ENCODE measurements around the gene KRTAP10-6. TPM values are rescaled to one million over a fixed set of nuclear protein-coding genes. Genes with fewer than 3 reads are reported as not detected.

KRTAP10-6 gene
- total RNA-seq, 1 experiment from 2014 or later: not detected

GRCh38 chr21:44618909-44619308 is 26.6 kb upstream of the KRTAP10-6 start:
- ChIA-PET POLR2A (no interaction called here), CTCF (no interaction called here), RAD21 (ENCODE audit: low non-redundant PET in 1 of 2, low total read pairs in 2 of 2, uncharacterized antibody in 2 of 2, unreplicated experiment in 2 of 2) (no interaction called here)
- Histone ChIP-seq H3K4me2 (ENCODE audit: low read length) (no peak overlapping the region), H3K27me3 (ENCODE audit: insufficient read depth, low read length) (no peaks in the 10 kb centered on the region), H3K9me3 (ENCODE audit: control insufficient read depth in 1 of 2, insufficient read depth in 1 of 2, low read depth in 1 of 2, low read length in 2 of 2) (peaks cover 12 to 24% of the 10 kb centered on the region in 2 experiments), H2AFZ (ENCODE audit: low read depth, low read length, poor library complexity, severe bottlenecking) (no peak overlapping the region), H3K9me2 (ENCODE audit: insufficient read depth) (no peaks in the 10 kb centered on the region), H4K20me1 (ENCODE audit: insufficient read depth) (no peaks in the 10 kb centered on the region), H3K4me1 (ENCODE audit: control insufficient read depth in 1 of 2, insufficient read depth in 2 of 2, low read length in 2 of 2) (no peaks in the 10 kb centered on the region), H3K79me2 (ENCODE audit: insufficient read depth, low read length) (no peaks in the 10 kb centered on the region), H3K36me3 (ENCODE audit: control insufficient read depth in 1 of 2, insufficient read depth in 2 of 2, low read length in 2 of 2) (no peaks in the 10 kb centered on the region), H3K4me3 (replicated peaks in 1 of 2; ENCODE audit: low read depth in 1 of 2, low read length in 2 of 2) (no peak overlapping the region), H3K27ac (ENCODE audit: low read depth, low read length) (no peak overlapping the region), H3K9ac (ENCODE audit: low read length) (no peak overlapping the region)
- intact Hi-C loops (cut with micrococcal nuclease): no loop called here
- BruUV-seq (replicated peaks): no TSS peak
- TF ChIP-seq REST (IDR thresholded peaks at IDR 0.05; ENCODE audit: low read depth) (no peak), CBX3 (IDR thresholded peaks at IDR 0.05; ENCODE audit: low read depth) (no peak), TCF7L2 (IDR thresholded peaks at IDR 0.05; ENCODE audit: borderline replicate concordance, extremely low read depth, insufficient read depth, insufficient read length) (no peak), RAD21 (IDR thresholded peaks at IDR 0.05; ENCODE audit: low read depth) (no peak), SRF (IDR thresholded peaks at IDR 0.05; ENCODE audit: low read depth) (no peak), POLR2A (IDR thresholded peaks at IDR 0.05; ENCODE audit: borderline replicate concordance, extremely low read depth, insufficient read depth, insufficient read length) (no peak), MAX (IDR thresholded peaks at IDR 0.05) (no peak), CEBPB (IDR thresholded peaks at IDR 0.05; ENCODE audit: low read depth) (no peak), YY1 (IDR thresholded peaks at IDR 0.05; ENCODE audit: extremely low read depth, insufficient replicate concordance, low read depth, low read length) (no peak), SP1 (IDR thresholded peaks at IDR 0.05; ENCODE audit: low read depth) (no peak), EGR1 (IDR thresholded peaks at IDR 0.05; ENCODE audit: low read depth) (no peak), ZFX (IDR thresholded peaks at IDR 0.05) (no peak), JUND (IDR thresholded peaks at IDR 0.05) (no peak)
- ATAC-seq (no peak), DNase-seq (ENCODE audit: low read depth, low spot score) (no peak)

Data from HCT116 (cell line).